GM23338 (cell line): ENCODE results near the gene MROH2A. TPM values are rescaled to one million over a fixed set of nuclear protein-coding genes. Genes with fewer than 3 reads are reported as not detected.

Source experiments
- ATAC-seq: fragments of 200-7000 bp; cut with Tn5 transposase; 3 replicates; pipeline ENCODE4 v1.9.1; 2020
- DNase-seq: peaks from one replicate; pipeline ENCODE4 v3.0.0-alpha.2; 2015; ENCODE audit warnings: low spot score
- H2AFZ ChIP-seq: fragments of 200-600 bp; sonication (generic); 2 replicates; pipeline ENCODE4 v1.8.0; 2016; ENCODE audit warnings: antibody characterized with exemption, mild to moderate bottlenecking, moderate library complexity
- H3F3A ChIP-seq: fragments of 200-600 bp; sonication (generic); replicated peaks from 2 replicates; pipeline ENCODE4 v1.8.0; 2017; ENCODE audit warnings: antibody characterized with exemption, mixed run types, low read depth
- H3K27ac ChIP-seq: fragments of 200-600 bp; sonication (generic); 2 replicates; pipeline ENCODE4 v1.6.1; 2016; ENCODE audit warnings: low read depth
- H3K27me3 ChIP-seq: fragments of 200-600 bp; sonication (generic); 2 replicates; pipeline ENCODE4 v1.8.0; 2016; ENCODE audit warnings: mild to moderate bottlenecking, mixed run types, moderate library complexity; ENCODE audit not compliant: insufficient read depth
- H3K36me3 ChIP-seq: fragments of 200-600 bp; sonication (generic); 2 replicates; pipeline ENCODE4 v1.8.0; 2016; ENCODE audit warnings: mild to moderate bottlenecking; ENCODE audit not compliant: insufficient read depth
- H3K4me1 ChIP-seq: fragments of 200-600 bp; sonication (generic); 2 replicates; pipeline ENCODE4 v1.8.0; 2016; ENCODE audit warnings: mild to moderate bottlenecking, moderate library complexity; ENCODE audit not compliant: insufficient read depth
- H3K4me2 ChIP-seq: fragments of 200-600 bp; sonication (generic); 2 replicates; pipeline ENCODE4 v1.7.1; 2017; ENCODE audit warnings: mixed run types
- H3K4me3 ChIP-seq: fragments of 200-600 bp; sonication (generic); 2 replicates; pipeline ENCODE4 v1.6.1; 2016; ENCODE audit warnings: mixed run types
- H3K79me2 ChIP-seq: fragments of 200-600 bp; sonication (generic); replicated peaks from 2 replicates; pipeline ENCODE4 v1.8.0; 2017; ENCODE audit warnings: mild to moderate bottlenecking; ENCODE audit not compliant: insufficient read depth
- H3K9me2 ChIP-seq: fragments of 200-600 bp; sonication (generic); 2 replicates; pipeline ENCODE4 v1.8.0; 2017; ENCODE audit not compliant: insufficient read depth
- H4K20me1 ChIP-seq: fragments of 200-600 bp; sonication (generic); replicated peaks from 2 replicates; pipeline ENCODE4 v1.8.0; 2017; ENCODE audit warnings: mild to moderate bottlenecking; ENCODE audit not compliant: insufficient read depth
- H3K27ac Mint-ChIP-seq: 2 replicates; pipeline ENCODE4 v1.8.0; 2020; ENCODE audit warnings: inconsistent platforms, mild to moderate bottlenecking, moderate library complexity, mixed read lengths
- H3K27me3 Mint-ChIP-seq: 3 replicates; pipeline ENCODE4 v1.8.0; 2022; ENCODE audit warnings: low read depth, mild to moderate bottlenecking, moderate library complexity, mixed read lengths, inconsistent platforms; ENCODE audit not compliant: insufficient read depth, poor library complexity
- H3K36me3 Mint-ChIP-seq: 3 replicates; pipeline ENCODE4 v1.8.0; 2021; ENCODE audit warnings: low read depth, mild to moderate bottlenecking, inconsistent platforms, moderate library complexity, mixed read lengths
- H3K4me1 Mint-ChIP-seq: 3 replicates; pipeline ENCODE4 v1.8.0; 2020; ENCODE audit warnings: mild to moderate bottlenecking, inconsistent platforms, mixed read lengths
- H3K4me3 Mint-ChIP-seq: 3 replicates; pipeline ENCODE4 v1.8.0; 2021; ENCODE audit warnings: moderate library complexity, mild to moderate bottlenecking, inconsistent platforms, mixed read lengths
- H3K9me3 Mint-ChIP-seq: 3 replicates; pipeline ENCODE4 v1.8.0; 2020; ENCODE audit warnings: moderate library complexity, mild to moderate bottlenecking, inconsistent platforms, mixed read lengths
- EZH2 ChIP-seq: fragments of 200-600 bp; sonication (generic); IDR thresholded peaks from one replicate; pipeline ENCODE4 v1.8.0; 2017; ENCODE audit warnings: antibody characterized with exemption, mild to moderate bottlenecking, low read depth; ENCODE audit not compliant: unreplicated experiment
- EZH2phosphoT487 ChIP-seq: fragments of 200-600 bp; sonication (generic); IDR thresholded peaks from one replicate; pipeline ENCODE4 v1.8.1; 2018; ENCODE audit warnings: antibody characterized with exemption; ENCODE audit not compliant: unreplicated experiment
- POLR2AphosphoS5 ChIP-seq: IDR thresholded peaks from 2 replicates; pipeline ENCODE4 v1.6.1; 2016; ENCODE audit warnings: antibody characterized with exemption, low read depth
- STAT1 ChIP-seq: IDR thresholded peaks from one replicate; pipeline ENCODE4 v1.6.1; 2016; ENCODE audit warnings: antibody characterized with exemption; ENCODE audit not compliant: unreplicated experiment
- ZNF114 ChIP-seq: fragments of 250-450 bp; sonication (Bioruptor Pico); IDR thresholded peaks from 2 replicates; pipeline ENCODE4 v1.5.0; 2020; ENCODE audit warnings: mild to moderate bottlenecking, moderate library complexity
- ZNF331 ChIP-seq: fragments of 250-450 bp; sonication (Bioruptor Pico); IDR thresholded peaks from 2 replicates; pipeline ENCODE4 v1.5.0; 2020; ENCODE audit warnings: low read depth, mild to moderate bottlenecking, moderate library complexity
- ZNF462 ChIP-seq: fragments of 250-450 bp; sonication (Bioruptor Pico); IDR thresholded peaks from 2 replicates; pipeline ENCODE4 v1.5.0; 2020; ENCODE audit warnings: mild to moderate bottlenecking, moderate library complexity
- polyA plus RNA-seq: library from polyadenylated mRNA; unstranded; fragments of >200 nt; fragmentation: Nextera tagmentation; extraction: Ambion mirVana; gene quantifications from 2 replicates; pipeline ENCODE4 v1.2.1, GENCODE V29; 2016
- total RNA-seq: library from RNA; depleted of rRNA; stranded (reverse); fragments of >200 nt; shearing (Covaris generic); gene quantifications from 2 replicates; pipeline ENCODE4 v1.2.3, GENCODE V29; 2014
- TF ChIP-seq, protein P1 (sequence below): IDR thresholded peaks from one replicate; pipeline ENCODE4 v1.6.1; 2018; ENCODE audit warnings: antibody characterized with exemption; ENCODE audit not compliant: unreplicated experiment
- TF ChIP-seq, protein P2 (sequence below): IDR thresholded peaks from 2 replicates; pipeline ENCODE4 v1.6.1; 2016; ENCODE audit warnings: antibody characterized with exemption

Gene MROH2A
- total and polyA plus RNA-seq, 2 experiments from 2014 or later, result not detected

DNA sequence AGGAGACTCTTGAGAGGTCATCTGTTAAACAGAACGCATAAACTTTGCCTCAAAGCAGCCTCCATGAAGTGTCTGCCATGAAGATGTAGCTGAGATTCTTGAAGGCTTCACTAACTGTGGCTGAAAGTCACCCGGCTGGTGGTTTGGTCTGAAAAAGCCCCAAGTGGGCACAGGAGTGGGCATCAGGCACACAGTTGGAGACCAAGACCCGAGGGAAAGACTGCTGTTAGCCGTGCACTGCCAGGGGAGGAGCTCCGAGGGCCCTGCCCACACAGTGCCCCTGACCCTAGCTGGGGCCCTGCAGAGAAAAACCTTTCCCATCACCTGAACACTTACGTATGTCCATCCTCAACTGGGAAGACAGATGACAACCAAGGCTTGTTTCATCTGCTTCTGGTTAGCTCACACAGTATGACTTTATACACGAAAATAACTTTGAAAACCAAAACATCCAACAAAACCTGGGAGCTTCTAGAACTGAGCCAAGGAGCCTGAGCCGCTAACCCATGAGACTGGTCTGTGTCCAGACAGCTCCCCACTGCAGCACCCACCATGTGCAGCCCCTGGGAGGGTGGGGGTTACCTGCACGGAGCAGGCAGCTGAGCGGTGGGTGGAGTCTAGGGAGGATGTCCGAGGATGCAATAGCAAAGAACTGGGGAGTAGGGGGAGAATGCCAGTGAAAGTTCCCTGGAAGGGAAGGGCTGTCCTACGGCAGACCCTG, 60.8 kb downstream of the MROH2A start (continued):
- TF ChIP-seq POLR2AphosphoS5, result no peak
- TF ChIP-seq, protein P1, sequence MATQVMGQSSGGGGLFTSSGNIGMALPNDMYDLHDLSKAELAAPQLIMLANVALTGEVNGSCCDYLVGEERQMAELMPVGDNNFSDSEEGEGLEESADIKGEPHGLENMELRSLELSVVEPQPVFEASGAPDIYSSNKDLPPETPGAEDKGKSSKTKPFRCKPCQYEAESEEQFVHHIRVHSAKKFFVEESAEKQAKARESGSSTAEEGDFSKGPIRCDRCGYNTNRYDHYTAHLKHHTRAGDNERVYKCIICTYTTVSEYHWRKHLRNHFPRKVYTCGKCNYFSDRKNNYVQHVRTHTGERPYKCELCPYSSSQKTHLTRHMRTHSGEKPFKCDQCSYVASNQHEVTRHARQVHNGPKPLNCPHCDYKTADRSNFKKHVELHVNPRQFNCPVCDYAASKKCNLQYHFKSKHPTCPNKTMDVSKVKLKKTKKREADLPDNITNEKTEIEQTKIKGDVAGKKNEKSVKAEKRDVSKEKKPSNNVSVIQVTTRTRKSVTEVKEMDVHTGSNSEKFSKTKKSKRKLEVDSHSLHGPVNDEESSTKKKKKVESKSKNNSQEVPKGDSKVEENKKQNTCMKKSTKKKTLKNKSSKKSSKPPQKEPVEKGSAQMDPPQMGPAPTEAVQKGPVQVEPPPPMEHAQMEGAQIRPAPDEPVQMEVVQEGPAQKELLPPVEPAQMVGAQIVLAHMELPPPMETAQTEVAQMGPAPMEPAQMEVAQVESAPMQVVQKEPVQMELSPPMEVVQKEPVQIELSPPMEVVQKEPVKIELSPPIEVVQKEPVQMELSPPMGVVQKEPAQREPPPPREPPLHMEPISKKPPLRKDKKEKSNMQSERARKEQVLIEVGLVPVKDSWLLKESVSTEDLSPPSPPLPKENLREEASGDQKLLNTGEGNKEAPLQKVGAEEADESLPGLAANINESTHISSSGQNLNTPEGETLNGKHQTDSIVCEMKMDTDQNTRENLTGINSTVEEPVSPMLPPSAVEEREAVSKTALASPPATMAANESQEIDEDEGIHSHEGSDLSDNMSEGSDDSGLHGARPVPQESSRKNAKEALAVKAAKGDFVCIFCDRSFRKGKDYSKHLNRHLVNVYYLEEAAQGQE, result no peak

GRCh38 chr2:233839447-233839820, 61.3 kb downstream of the MROH2A start:
- no peak for ATAC-seq
- no peak overlapping the region for H3K4me2 ChIP-seq
- Mint-ChIP-seq H3K27ac (no peak overlapping the region), H3K4me1 (peaks cover 15% of the 10 kb centered on the region), H3K36me3 (peaks cover 100% of the 10 kb centered on the region), H3K9me3 (no peaks in the 10 kb centered on the region), H3K4me3 (no peak overlapping the region), H3K27me3 (peaks cover 8% of the 10 kb centered on the region)
- no peak overlapping the region for H2AFZ ChIP-seq
- no peaks in the 10 kb centered on the region for H3K27me3 ChIP-seq
- H3K36me3 ChIP-seq, result peaks cover 82% of the 10 kb centered on the region
- peaks cover 82% of the 10 kb centered on the region for H3K79me2 ChIP-seq
- no peak overlapping the region for H3K4me3 ChIP-seq
- H3K9me2 ChIP-seq, result no peaks in the 10 kb centered on the region
- no peak for DNase-seq
- H3K27ac ChIP-seq, result no peak overlapping the region
- H4K20me1 ChIP-seq, result peaks cover 66% of the 10 kb centered on the region
- 0 out of 2 replicates have a peak, but pooled peaks cover 7% of the 10 kb centered on the region for H3F3A ChIP-seq
- no peaks in the 10 kb centered on the region for H3K4me1 ChIP-seq
- TF ChIP-seq EZH2phosphoT487, result no peak
- TF ChIP-seq ZNF331 (CRISPR knock-in tag), result no peak
- no peak for TF ChIP-seq ZNF462 (CRISPR knock-in tag)
- no peak for TF ChIP-seq STAT1
- TF ChIP-seq, protein P2, sequence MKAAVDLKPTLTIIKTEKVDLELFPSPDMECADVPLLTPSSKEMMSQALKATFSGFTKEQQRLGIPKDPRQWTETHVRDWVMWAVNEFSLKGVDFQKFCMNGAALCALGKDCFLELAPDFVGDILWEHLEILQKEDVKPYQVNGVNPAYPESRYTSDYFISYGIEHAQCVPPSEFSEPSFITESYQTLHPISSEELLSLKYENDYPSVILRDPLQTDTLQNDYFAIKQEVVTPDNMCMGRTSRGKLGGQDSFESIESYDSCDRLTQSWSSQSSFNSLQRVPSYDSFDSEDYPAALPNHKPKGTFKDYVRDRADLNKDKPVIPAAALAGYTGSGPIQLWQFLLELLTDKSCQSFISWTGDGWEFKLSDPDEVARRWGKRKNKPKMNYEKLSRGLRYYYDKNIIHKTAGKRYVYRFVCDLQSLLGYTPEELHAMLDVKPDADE, result no peak
- TF ChIP-seq, protein P1, result no peak
- no peak for TF ChIP-seq EZH2
- no peak for TF ChIP-seq ZNF114 (CRISPR knock-in tag)
